HG03103 (cell line): ENCODE results near the gene STUB1.

Experiments
- ATAC-seq: cut with Tn5 transposase; IDR thresholded peaks from one replicate; pipeline ENCODE4 v1.9.1; 2021; ENCODE audit warnings: low read depth; ENCODE audit not compliant: unreplicated experiment

Gene STUB1

GRCh38 chr16:643050-643368 is 37.2 kb upstream of the STUB1 start:
- no peak for ATAC-seq

GRCh38 chr16:644556-644955 is 35.7 kb upstream of the STUB1 start:
- ATAC-seq, result no peak

- ATAC-seq, result no peak
These were observed 34.1 kb upstream of the STUB1 start for GRCh38 chr16:645852-646678.

- ATAC-seq, result no peak
These were observed 33.5 kb upstream of the STUB1 start for GRCh38 chr16:646679-647172.

- ATAC-seq, result no peak
These were observed 32.9 kb upstream of the STUB1 start for GRCh38 chr16:647173-647902.

DNA sequence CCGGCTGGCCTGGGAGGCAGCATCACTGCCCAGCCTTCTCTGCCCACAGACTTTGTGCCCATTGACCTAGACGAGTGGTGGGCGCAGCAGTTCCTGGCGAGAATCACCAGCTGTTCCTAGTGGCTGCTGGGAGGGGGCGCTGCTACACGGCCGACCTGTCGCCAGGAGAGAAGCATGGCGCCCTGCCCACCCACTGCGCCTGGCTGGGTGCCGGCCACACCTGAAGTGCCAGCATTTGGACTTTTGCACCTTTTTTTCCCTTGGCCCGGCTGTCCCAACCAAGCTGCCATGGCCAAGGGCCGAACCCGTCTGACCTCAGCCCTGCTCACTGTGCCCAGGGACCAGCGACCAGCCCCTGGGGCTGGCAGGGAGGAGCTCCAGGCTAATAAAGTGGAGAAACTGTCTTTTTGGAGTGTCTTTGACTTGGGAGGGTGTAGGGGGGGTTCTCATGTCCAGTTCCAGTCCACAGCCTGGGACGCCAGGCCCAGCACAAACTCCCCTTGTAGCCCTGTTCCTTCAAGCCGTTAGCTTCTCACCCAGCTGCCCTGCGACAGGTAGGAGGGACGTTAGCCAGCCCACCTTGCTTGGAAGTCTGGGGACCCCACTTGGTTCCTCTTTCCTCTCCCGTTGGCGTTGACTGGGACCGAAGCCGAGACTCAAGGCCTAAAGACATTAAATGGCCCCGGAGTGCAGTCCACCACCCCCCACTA is 32.0 kb upstream of the STUB1 start:
- ATAC-seq, result no peak

DNA sequence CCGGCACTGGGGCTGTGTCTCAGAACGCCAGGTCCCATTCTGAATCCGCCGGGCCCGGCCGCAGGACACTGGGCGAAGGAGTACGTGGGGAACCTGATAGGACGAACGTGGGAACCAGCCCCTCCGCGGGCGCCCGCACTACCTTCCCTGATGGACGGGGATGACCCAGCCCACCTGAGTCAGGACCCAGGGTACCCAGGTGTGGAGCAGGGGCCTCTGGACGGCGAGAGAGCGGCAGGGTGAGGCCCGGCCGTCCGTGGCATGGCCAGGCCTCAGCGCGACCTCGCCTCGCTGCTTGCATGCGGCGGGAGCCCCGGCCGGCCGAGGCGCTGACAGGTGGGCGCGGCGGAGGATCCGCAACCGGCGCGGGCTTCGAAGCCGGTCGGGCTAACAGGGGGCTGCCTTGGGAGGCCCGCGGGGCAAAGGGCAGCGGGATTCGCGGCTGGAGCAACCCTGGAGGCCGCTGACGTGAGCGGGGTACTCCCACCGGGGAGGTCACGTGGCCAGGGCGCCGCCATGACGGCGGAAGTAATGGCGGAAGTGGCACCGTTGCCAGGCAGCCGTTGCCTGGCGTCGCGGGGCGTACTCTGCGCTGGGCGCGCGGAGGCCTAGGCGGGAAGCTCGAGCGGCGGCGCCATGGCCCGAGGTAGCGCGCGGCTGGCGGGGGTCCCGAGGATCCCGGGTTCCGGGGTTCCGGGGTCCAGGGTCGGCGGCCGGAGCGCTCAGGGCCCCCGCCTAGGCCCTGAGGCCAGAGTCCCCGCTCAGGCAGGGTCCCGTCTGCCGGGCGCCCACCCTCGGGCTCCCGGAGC is 31.2 kb upstream of the STUB1 start, which contains the start of gene WDR90:
TSS of gene WDR90 (plus strand) at position 585 of the 809 bp plus-strand sequence. CDS start at position 637, 52 bp downstream.
- peak; percentile 69 for ATAC-seq

DNA sequence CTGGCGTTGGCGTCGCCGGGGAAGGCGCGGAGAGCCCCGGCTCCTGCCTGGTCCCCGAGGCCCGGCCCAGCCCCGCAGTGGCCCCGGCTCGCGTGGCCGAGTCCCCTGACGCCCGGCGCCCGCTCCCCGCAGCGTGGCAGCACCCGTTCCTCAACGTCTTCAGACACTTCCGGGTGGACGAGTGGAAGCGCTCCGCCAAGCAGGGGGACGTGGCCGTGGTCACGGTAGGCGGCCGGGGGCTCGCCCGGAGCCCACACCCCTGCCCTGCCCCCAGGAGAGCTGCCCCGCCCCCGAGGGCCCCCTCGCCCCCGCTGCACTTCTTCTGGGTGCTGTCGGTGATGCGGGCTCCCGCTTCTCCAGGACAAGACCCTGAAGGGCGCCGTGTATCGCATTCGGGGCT is 30.6 kb upstream of the STUB1 start:
- ATAC-seq, result peak; percentile 3

- ATAC-seq, result no peak
These were observed 28.4 kb upstream of the STUB1 start for GRCh38 chr16:651844-652243.

DNA sequence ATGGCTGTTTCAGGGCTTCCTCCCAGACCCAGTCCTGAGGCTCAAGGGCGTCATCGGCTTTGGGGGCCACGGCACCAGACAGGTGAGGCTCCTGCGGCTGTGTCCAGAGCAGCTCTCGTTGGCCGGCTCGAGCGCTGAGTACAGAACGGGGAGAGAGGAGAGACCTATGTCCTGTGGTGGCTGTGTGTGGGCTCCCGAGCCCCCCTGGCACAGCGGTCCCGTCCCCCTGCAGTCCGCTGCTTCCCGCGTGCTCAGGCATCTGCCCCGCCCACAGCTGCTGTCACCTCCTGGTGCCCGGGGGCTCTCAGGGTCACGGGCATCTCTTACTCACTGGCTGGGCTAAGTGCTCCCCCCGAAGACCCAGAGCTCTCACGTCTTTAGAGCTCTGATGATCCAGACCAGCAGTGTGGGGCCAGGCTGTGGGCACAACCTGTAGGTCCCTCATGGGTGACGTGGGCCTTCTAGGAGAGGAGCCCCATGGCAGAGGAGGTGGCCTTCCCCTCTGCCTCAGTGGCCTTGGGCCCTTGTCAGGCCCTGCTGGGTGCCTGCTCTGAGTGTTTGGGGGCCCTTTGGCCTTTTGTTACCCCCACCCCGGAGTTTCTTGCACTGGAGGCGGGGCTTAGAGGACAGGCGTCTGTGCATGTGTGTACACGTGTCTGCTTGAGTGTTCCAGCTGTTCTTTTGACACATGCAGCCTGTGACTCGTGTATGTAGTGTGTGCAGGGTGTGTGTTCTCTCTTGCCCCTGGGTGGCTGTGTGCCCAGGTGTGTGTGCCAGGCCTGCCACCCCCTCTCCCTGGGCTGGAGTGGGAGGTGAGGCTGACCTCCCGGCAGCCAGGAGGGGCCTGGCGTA is 27.5 kb upstream of the STUB1 start:
- ATAC-seq, result no peak

GRCh38 chr16:654034-654433 is 26.2 kb upstream of the STUB1 start:
- no peak for ATAC-seq

- no peak for ATAC-seq
These were observed 22.7 kb upstream of the STUB1 start for GRCh38 chr16:657487-657886.

DNA sequence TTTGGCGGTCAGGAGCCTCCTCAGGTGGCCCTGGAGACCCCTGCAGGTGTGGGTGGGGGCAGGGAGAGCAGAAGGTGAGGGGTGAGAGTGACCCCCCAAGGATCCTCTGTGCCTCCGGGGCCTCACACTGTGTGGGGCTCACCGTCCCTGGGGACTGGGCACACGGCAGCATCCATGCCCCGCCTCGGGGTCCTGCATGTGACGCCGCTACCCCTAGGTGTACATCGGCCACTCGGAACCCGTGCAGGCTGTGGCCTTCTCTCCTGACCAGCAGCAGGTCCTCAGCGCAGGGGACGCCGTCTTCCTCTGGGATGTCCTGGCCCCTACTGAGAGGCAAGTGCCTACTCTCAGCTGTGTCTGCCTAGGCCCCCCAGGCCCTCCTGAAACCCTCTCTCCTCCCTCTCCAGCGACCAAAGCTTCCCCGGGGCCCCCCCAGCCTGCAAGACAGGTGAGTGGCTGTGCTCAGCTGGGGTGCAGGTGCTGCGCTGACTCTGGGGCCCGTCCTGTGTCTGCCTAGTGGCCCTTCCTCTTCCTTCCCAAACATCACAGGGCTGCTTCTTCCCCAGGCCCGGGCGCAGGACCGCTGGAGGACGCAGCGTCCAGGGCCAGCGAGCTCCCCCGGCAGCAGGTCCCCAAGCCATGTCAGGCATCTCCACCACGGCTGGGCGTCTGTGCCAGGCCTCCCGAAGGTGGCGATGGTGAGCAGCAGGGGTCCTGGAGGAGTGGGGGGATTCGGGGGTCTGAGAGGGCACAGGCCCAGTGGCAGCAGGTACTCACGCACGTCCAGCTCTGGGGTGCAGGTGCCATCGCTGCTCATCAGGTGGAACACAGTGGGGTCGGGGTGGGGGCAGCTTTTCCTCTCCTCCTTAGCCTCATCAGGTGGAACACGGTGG is 21.3 kb upstream of the STUB1 start:
- ATAC-seq, result no peak

DNA sequence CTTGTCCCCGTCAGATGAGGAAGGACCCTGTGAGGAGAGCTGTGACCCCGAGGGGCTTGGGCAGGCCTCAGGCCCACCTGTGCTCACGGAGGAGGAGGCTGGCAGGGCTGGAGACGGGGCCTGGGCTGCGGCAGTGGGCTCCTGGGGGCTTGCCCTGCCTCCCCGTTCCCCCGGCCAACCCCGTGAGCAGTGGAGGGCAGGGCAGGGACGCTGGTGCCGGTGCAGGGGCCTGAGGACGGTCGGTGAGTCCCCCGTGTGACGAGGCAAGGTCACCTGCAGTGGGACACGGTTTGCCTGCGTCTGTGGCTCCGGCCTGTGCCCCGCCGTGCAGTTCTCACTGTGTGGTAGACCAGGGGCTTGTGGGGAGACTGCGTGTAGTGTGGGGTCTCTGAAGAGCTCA is 20.6 kb upstream of the STUB1 start:
- no peak for ATAC-seq

GRCh38 chr16:660132-660458 is 20.1 kb upstream of the STUB1 start:
- no peak for ATAC-seq

- ATAC-seq, result peak; percentile 47
These were observed 19.6 kb upstream of the STUB1 start for GRCh38 chr16:660459-661183.

- no peak for ATAC-seq
These were observed 18.9 kb upstream of the STUB1 start for GRCh38 chr16:661184-661821.

- no peak for ATAC-seq
These were observed 18.1 kb upstream of the STUB1 start for GRCh38 chr16:662095-662494.
